Ishikawa (cell line): ENCODE measurements around the gene CYP4F12.

Experiments used
- CEBPB ChIP-seq: IDR thresholded peaks from 2 replicates; pipeline ENCODE4 v1.6.1; 2012
- CREB1 ChIP-seq: IDR thresholded peaks from 2 replicates; pipeline ENCODE4 v1.6.1; 2012; ENCODE audit warnings: low read depth
- EGR1 ChIP-seq: IDR thresholded peaks from 2 replicates; pipeline ENCODE4 v1.6.1; 2012
- EP300 ChIP-seq: IDR thresholded peaks from 2 replicates; pipeline ENCODE4 v1.6.1; 2012; ENCODE audit warnings: borderline replicate concordance
- FOXM1 ChIP-seq: IDR thresholded peaks from 2 replicates; pipeline ENCODE4 v1.6.1; 2012; ENCODE audit warnings: low read depth, borderline replicate concordance
- NFIC ChIP-seq: IDR thresholded peaks from 2 replicates; pipeline ENCODE4 v1.6.1; 2012
- RAD21 ChIP-seq: IDR thresholded peaks from 2 replicates; pipeline ENCODE4 v1.6.1; 2012; ENCODE audit warnings: low read depth
- TAF1 ChIP-seq: IDR thresholded peaks from 2 replicates; pipeline ENCODE4 v1.6.1; 2012; ENCODE audit warnings: low read depth, mild to moderate bottlenecking
- TCF12 ChIP-seq: IDR thresholded peaks from 2 replicates; pipeline ENCODE4 v1.6.1; 2012; ENCODE audit warnings: low read depth
- YY1 ChIP-seq: IDR thresholded peaks from 2 replicates; pipeline ENCODE4 v1.6.1; 2012; ENCODE audit warnings: low read depth
- ZBTB7A ChIP-seq: IDR thresholded peaks from 2 replicates; pipeline ENCODE4 v1.6.1; 2012; ENCODE audit warnings: low read depth
- TF ChIP-seq, protein P1 (sequence below): IDR thresholded peaks from 2 replicates; pipeline ENCODE4 v1.6.1; 2012; ENCODE audit warnings: low read depth, mild to moderate bottlenecking
- TF ChIP-seq, protein P2 (sequence below): IDR thresholded peaks from 2 replicates; pipeline ENCODE4 v1.6.1; 2012
- TF ChIP-seq, protein P3 (sequence below): IDR thresholded peaks from 2 replicates; pipeline ENCODE4 v1.6.1; 2012

DNA sequence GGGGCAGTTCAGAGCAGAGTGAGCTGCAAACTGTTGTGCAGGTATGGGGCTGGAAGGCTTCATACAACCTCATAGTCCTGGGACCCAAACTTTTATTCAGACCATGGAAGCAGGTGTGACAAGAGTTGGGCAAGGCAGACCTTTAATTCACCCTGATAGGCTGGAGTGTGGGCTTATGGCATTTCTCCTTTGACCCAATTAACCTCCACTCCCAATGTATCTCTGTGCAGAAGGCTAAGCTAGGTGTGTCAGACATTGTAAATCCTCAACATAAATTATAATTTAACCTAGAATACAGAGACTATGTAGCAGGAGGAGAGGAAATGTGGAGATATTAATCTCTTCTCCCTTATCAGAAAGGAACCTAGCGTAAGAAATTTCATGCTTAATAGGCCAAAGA, 42.8 kb downstream of the CYP4F12 start:
- TF ChIP-seq TAF1 (no peak), ZBTB7A (no peak), EP300 (no peak), TCF12 (no peak), FOXM1 (no peak), CEBPB (no peak), CREB1 (no peak), YY1 (no peak), RAD21 (no peak), NFIC (no peak), EGR1 (no peak)
- TF ChIP-seq, protein P1, sequence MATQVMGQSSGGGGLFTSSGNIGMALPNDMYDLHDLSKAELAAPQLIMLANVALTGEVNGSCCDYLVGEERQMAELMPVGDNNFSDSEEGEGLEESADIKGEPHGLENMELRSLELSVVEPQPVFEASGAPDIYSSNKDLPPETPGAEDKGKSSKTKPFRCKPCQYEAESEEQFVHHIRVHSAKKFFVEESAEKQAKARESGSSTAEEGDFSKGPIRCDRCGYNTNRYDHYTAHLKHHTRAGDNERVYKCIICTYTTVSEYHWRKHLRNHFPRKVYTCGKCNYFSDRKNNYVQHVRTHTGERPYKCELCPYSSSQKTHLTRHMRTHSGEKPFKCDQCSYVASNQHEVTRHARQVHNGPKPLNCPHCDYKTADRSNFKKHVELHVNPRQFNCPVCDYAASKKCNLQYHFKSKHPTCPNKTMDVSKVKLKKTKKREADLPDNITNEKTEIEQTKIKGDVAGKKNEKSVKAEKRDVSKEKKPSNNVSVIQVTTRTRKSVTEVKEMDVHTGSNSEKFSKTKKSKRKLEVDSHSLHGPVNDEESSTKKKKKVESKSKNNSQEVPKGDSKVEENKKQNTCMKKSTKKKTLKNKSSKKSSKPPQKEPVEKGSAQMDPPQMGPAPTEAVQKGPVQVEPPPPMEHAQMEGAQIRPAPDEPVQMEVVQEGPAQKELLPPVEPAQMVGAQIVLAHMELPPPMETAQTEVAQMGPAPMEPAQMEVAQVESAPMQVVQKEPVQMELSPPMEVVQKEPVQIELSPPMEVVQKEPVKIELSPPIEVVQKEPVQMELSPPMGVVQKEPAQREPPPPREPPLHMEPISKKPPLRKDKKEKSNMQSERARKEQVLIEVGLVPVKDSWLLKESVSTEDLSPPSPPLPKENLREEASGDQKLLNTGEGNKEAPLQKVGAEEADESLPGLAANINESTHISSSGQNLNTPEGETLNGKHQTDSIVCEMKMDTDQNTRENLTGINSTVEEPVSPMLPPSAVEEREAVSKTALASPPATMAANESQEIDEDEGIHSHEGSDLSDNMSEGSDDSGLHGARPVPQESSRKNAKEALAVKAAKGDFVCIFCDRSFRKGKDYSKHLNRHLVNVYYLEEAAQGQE, result no peak
- TF ChIP-seq, protein P2, sequence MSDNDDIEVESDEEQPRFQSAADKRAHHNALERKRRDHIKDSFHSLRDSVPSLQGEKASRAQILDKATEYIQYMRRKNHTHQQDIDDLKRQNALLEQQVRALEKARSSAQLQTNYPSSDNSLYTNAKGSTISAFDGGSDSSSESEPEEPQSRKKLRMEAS, result no peak
- TF ChIP-seq, protein P3, sequence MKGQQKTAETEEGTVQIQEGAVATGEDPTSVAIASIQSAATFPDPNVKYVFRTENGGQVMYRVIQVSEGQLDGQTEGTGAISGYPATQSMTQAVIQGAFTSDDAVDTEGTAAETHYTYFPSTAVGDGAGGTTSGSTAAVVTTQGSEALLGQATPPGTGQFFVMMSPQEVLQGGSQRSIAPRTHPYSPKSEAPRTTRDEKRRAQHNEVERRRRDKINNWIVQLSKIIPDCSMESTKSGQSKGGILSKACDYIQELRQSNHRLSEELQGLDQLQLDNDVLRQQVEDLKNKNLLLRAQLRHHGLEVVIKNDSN, result no peak
